HEK293T (cell line): ENCODE results near the gene RAB8B.

ENCODE experiments used
- ARNT ChIP-seq: fragments of 450-650 bp; IDR thresholded peaks from 2 replicates; pipeline ENCODE4 v1.6.1; 2017; ENCODE audit warnings: mild to moderate bottlenecking
- BHLHE40 ChIP-seq: fragments of 450-650 bp; IDR thresholded peaks from 2 replicates; pipeline ENCODE4 v1.6.1; 2016; ENCODE audit warnings: mild to moderate bottlenecking, moderate library complexity, borderline replicate concordance
- CTBP1 ChIP-seq: fragments of 450-650 bp; IDR thresholded peaks from 2 replicates; pipeline ENCODE4 v1.6.1; 2016; ENCODE audit warnings: borderline replicate concordance
- ELF4 ChIP-seq: fragments of 450-650 bp; IDR thresholded peaks from 2 replicates; pipeline ENCODE4 v1.6.1; 2017; ENCODE audit warnings: antibody characterized with exemption
- FOXA1 ChIP-seq: fragments of 450-650 bp; IDR thresholded peaks from 2 replicates; pipeline ENCODE4 v1.6.1; 2016; ENCODE audit warnings: mild to moderate bottlenecking
- FOXK2 ChIP-seq: fragments of 450-650 bp; IDR thresholded peaks from 2 replicates; pipeline ENCODE4 v1.6.1; 2016; ENCODE audit warnings: mild to moderate bottlenecking
- FOXM1 ChIP-seq: fragments of 450-650 bp; IDR thresholded peaks from 2 replicates; pipeline ENCODE4 v1.6.1; 2017; ENCODE audit warnings: mild to moderate bottlenecking, borderline replicate concordance
- HDGF ChIP-seq: fragments of 450-650 bp; IDR thresholded peaks from 2 replicates; pipeline ENCODE4 v1.6.1; 2017; ENCODE audit warnings: antibody characterized with exemption, borderline replicate concordance
- NFRKB ChIP-seq: fragments of 450-650 bp; IDR thresholded peaks from 2 replicates; pipeline ENCODE4 v1.6.1; 2016; ENCODE audit warnings: mild to moderate bottlenecking, moderate library complexity
- PKNOX1 ChIP-seq: fragments of 450-650 bp; IDR thresholded peaks from 2 replicates; pipeline ENCODE4 v1.6.1; 2016
- SP1 ChIP-seq: fragments of 450-650 bp; IDR thresholded peaks from 2 replicates; pipeline ENCODE4 v1.6.1; 2017
- SUZ12 ChIP-seq: fragments of 450-650 bp; IDR thresholded peaks from 2 replicates; pipeline ENCODE4 v1.6.1; 2016; ENCODE audit warnings: mild to moderate bottlenecking
- TARDBP ChIP-seq: fragments of 450-650 bp; IDR thresholded peaks from 2 replicates; pipeline ENCODE4 v1.6.1; 2016
- ZNF384 ChIP-seq: fragments of 450-650 bp; IDR thresholded peaks from 2 replicates; pipeline ENCODE4 v1.6.1; 2016

- TF ChIP-seq FOXA1, result no peak
- TF ChIP-seq SP1, result no peak
- no peak for TF ChIP-seq NFRKB
- no peak for TF ChIP-seq FOXM1
- no peak for TF ChIP-seq FOXK2
- no peak for TF ChIP-seq CTBP1
- TF ChIP-seq HDGF, result no peak
- no peak for TF ChIP-seq PKNOX1
- TF ChIP-seq SUZ12, result no peak
- TF ChIP-seq ELF4, result no peak
- TF ChIP-seq ZNF384, result no peak
- no peak for TF ChIP-seq TARDBP
- TF ChIP-seq ARNT, result no peak
- TF ChIP-seq BHLHE40, result no peak
These were observed 22.9 kb downstream of the RAB8B start for GRCh38 chr15:63212050-63213004.
